B cell (primary cell): ENCODE measurements around the gene ANKRD9. TPM values are rescaled to one million over a fixed set of nuclear protein-coding genes. Genes with fewer than 3 reads are reported as not detected.
A peak's percentile ranks its signal among the peaks of the same experiment; 100 is the strongest.

Experiments used
- ATAC-seq: fragments of 200-7000 bp; cut with Tn5 transposase; one replicate; pipeline ENCODE4 v1.10.0; 2021; ENCODE audit warnings: low read depth, mild to moderate bottlenecking, moderate number of reproducible peaks, moderate library complexity
- CTCF ChIA-PET: fragments of 350-600 bp; sonication (Branson Sonifier 250); formaldehyde crosslinking; loops from one replicate; lab custom pipeline; 2021; ENCODE audit warnings: antibody characterized with exemption, inconsistent platforms; lab: Charles Lee
- POLR2A ChIA-PET: fragments of 350-600 bp; sonication (Branson Sonifier 250); formaldehyde crosslinking; loops from one replicate; lab custom pipeline; 2021; ENCODE audit warnings: antibody characterized with exemption; lab: Charles Lee
- DNase-seq: peaks from one replicate; pipeline ENCODE4 v3.0.0; 2013
- H2AFZ ChIP-seq: 2 replicates; pipeline ENCODE4 v1.6.1; 2012; ENCODE audit warnings: mild to moderate bottlenecking, low read depth, low read length; ENCODE audit not compliant: insufficient read depth, poor library complexity, severe bottlenecking
- H3K27ac ChIP-seq, 2 donors: 1 replicate in 1 of 2; 2 replicates in 1 of 2; pipeline ENCODE4 v1.5.1; 2012 to 2013; ENCODE audit warnings: low read length in 2 of 2, mild to moderate bottlenecking in 2 of 2, moderate library complexity in 1 of 2
- H3K27me3 ChIP-seq, 4 experiments: fragments of 200-600 bp in 1 of 4; sonication (generic) in 1 of 4; replicated peaks in 1 of 4; 1 replicate in 2 of 4; 2 replicates in 2 of 4; pipeline versions ENCODE4 v1.6.1 to v1.7.0; 2013 to 2016; ENCODE audit warnings: low read length in 3 of 4, mild to moderate bottlenecking in 2 of 4, mixed read lengths in 1 of 4, moderate library complexity in 1 of 4; ENCODE audit not compliant: insufficient read depth in 4 of 4, control insufficient read depth in 3 of 4; ENCODE audit errors: control extremely low read depth in 1 of 4
- H3K36me3 ChIP-seq, 2 experiments: replicated peaks in 1 of 2; 1 replicate in 1 of 2; 2 replicates in 1 of 2; pipeline versions ENCODE4 v1.6.1 to v1.7.1; 2013; ENCODE audit warnings: low read length in 1 of 2; ENCODE audit not compliant: insufficient read depth in 2 of 2, control insufficient read depth in 1 of 2; ENCODE audit errors: control extremely low read depth in 1 of 2, extremely low read depth in 1 of 2
- H3K4me1 ChIP-seq, 2 donors: fragments of 200-600 bp in 1 of 2; sonication (generic) in 1 of 2; 1 replicate in 1 of 2; 2 replicates in 1 of 2; pipeline versions ENCODE4 v1.5.1 to v1.6.1; 2013 to 2017; ENCODE audit warnings: low read length in 2 of 2; ENCODE audit not compliant: control insufficient read depth in 2 of 2, insufficient read depth in 2 of 2
- H3K4me2 ChIP-seq: replicated peaks from 2 replicates; pipeline ENCODE3; 2012; ENCODE audit warnings: mild to moderate bottlenecking, low read depth, low read length; ENCODE audit not compliant: poor library complexity, severe bottlenecking
- H3K4me3 ChIP-seq, 5 experiments: fragments of 200-600 bp in 1 of 5; sonication (generic) in 1 of 5; 1 replicate in 3 of 5; 2 replicates in 2 of 5; pipeline versions ENCODE4 v1.5.1 to v1.7.0; 2011 to 2016; ENCODE audit warnings: low read length in 4 of 5, mild to moderate bottlenecking in 4 of 5, low read depth in 2 of 5, control low read depth in 1 of 5, moderate library complexity in 1 of 5; ENCODE audit not compliant: insufficient read depth in 1 of 5; ENCODE audit errors: control extremely low read depth in 1 of 5, extremely low read depth in 1 of 5
- H3K79me2 ChIP-seq: fragments of 200-600 bp; sonication (generic); one replicate; pipeline ENCODE4 v1.6.0; 2016; ENCODE audit warnings: low read length; ENCODE audit not compliant: control insufficient read depth, insufficient read depth
- H3K9ac ChIP-seq: fragments of 200-600 bp; sonication (generic); 2 replicates; pipeline ENCODE4 v1.6.1; 2017; ENCODE audit warnings: mild to moderate bottlenecking, low read length, moderate library complexity
- H3K9me3 ChIP-seq, 3 donors: one replicate each; pipeline versions ENCODE4 v1.6.1 to v1.7.1; 2013; ENCODE audit warnings: low read length in 2 of 3; ENCODE audit not compliant: control insufficient read depth in 2 of 3, insufficient read depth in 1 of 3; ENCODE audit errors: control extremely low read depth in 1 of 3
- H4K20me1 ChIP-seq: 2 replicates; pipeline ENCODE4 v1.6.0; 2012; ENCODE audit warnings: mild to moderate bottlenecking, low read length; ENCODE audit not compliant: insufficient read depth, control insufficient read depth, poor library complexity, severe bottlenecking
- H3K27ac Mint-ChIP-seq: one replicate; pipeline ENCODE4 v1.8.0; 2021; ENCODE audit warnings: mixed read lengths
- H3K27me3 Mint-ChIP-seq: one replicate; pipeline ENCODE4 v1.8.0; 2021; ENCODE audit warnings: mixed read lengths
- H3K4me1 Mint-ChIP-seq: one replicate; pipeline ENCODE4 v1.8.0; 2021; ENCODE audit warnings: mixed read lengths
- H3K4me3 Mint-ChIP-seq: one replicate; pipeline ENCODE4 v1.8.0; 2021; ENCODE audit warnings: mixed read lengths
- H3K9me3 Mint-ChIP-seq: one replicate; pipeline ENCODE4 v1.8.0; 2022; ENCODE audit warnings: mixed read lengths; ENCODE audit not compliant: insufficient read depth
- EZH2 ChIP-seq: IDR thresholded peaks from 2 replicates; pipeline ENCODE4 v1.6.1; 2012; ENCODE audit warnings: borderline replicate concordance, low read depth, mild to moderate bottlenecking, moderate library complexity, low read length; ENCODE audit not compliant: insufficient read depth, poor library complexity, severe bottlenecking
- WGBS: methylation state at CpG from one replicate; pipeline ENCODE4 v1.1.5; 2013; ENCODE audit warnings: missing lambda C conversion rate; ENCODE audit not compliant: insufficient coverage; 5-methylcytosine and 5-hydroxymethylcytosine counted together
- intact Hi-C: fragments of 100-400 bp; cut with micrococcal nuclease; formaldehyde crosslinking; loops from one replicate; pipeline ENCODE4 v1.10.0; 2022
- polyA plus RNA-seq: library from polyadenylated mRNA; depleted of rRNA; stranded (reverse); fragments of >200 nt; gene quantifications from 2 replicates; pipeline ENCODE4 v1.2.3, GENCODE V29; 2012
- total RNA-seq, 2 donors: library from RNA; stranded (reverse); fragments of 120-200 nt in 1 of 2; gene quantifications; 1 replicate in 1 of 2; 2 replicates in 1 of 2; pipeline versions ENCODE4 v1.2.3 to v1.2.4, GENCODE V29; 2013 to 2022
- TF ChIP-seq, protein P1 (sequence below): fragments of 200-600 bp; IDR thresholded peaks from one replicate; pipeline ENCODE4 v1.8.0; 2022; ENCODE audit warnings: antibody characterized with exemption, mild to moderate bottlenecking

The ANKRD9 gene
- total and polyA plus RNA-seq, 2 donors (not counting 1 experiment from before 2014, with no cell fraction given): 1.4 to 1.5 TPM

DNA sequence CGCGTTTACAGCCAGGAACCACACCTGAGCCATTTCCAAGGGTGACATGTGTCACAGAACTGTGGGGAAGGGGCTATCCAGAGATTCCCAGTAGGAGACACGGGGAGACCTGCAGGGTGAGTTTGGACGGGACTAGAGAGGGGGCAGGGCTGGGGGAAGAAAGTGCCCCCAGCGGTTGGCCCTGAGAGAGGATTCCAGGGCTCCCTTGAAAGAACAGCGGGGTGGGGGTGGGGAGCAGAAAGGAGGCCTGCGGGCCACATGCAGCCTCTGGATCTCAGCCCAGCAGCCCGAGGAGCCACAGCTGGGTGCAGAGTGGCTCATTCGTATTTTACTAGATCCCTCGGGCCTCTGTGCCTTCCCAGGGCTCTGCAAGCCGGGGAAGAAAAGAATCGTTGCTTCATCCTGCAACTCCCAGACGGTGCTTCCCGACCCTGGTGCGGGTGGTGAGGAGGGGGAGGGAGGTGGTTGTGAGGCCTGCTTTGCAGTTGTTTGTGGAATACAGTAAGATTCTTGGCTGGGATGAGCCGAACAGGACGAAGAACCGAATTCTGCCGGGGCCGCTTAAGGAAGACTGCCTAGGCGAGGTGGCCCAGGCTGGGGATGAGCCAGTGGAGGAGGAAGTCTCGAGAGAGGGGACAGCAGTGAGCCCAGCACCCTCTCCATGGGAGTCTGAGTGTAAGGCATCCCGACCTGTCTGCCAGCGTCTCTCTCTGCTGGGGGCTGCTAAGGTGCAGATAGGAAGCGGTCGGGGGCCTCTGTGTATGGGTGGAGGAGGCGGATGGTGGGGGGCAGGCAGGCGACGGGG, 36.1 kb upstream of the ANKRD9 start:
- DNase-seq: no peak
- peaks cover 0 to 34% (median 16%) of the 10 kb centered on the region in 4 experiments for H3K27me3 ChIP-seq
- CTCF ChIA-PET: no interaction called here
- Mint-ChIP-seq H3K9me3 (no peaks in the 10 kb centered on the region), H3K27me3 (peaks cover 36% of the 10 kb centered on the region), H3K27ac (no peak overlapping the region), H3K4me1 (peaks cover 10% of the 10 kb centered on the region), H3K4me3 (peak overlapping the region; percentile 68)
- H2AFZ ChIP-seq: peak overlapping the region; percentile 52
- TF ChIP-seq, protein P1, sequence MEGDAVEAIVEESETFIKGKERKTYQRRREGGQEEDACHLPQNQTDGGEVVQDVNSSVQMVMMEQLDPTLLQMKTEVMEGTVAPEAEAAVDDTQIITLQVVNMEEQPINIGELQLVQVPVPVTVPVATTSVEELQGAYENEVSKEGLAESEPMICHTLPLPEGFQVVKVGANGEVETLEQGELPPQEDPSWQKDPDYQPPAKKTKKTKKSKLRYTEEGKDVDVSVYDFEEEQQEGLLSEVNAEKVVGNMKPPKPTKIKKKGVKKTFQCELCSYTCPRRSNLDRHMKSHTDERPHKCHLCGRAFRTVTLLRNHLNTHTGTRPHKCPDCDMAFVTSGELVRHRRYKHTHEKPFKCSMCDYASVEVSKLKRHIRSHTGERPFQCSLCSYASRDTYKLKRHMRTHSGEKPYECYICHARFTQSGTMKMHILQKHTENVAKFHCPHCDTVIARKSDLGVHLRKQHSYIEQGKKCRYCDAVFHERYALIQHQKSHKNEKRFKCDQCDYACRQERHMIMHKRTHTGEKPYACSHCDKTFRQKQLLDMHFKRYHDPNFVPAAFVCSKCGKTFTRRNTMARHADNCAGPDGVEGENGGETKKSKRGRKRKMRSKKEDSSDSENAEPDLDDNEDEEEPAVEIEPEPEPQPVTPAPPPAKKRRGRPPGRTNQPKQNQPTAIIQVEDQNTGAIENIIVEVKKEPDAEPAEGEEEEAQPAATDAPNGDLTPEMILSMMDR: no peak
- TF ChIP-seq EZH2: peak; percentile 1
- no peaks in the 10 kb centered on the region for H4K20me1 ChIP-seq
- peaks cover 0 to 8% (median 0%) of the 10 kb centered on the region in 3 donors for H3K9me3 ChIP-seq
- WGBS: 72% methylated on average over 28 of the region's 29 CpGs
- peak overlapping the region; percentile 78 for H3K4me2 ChIP-seq
- H3K27ac ChIP-seq: no peak overlapping the region
- peak overlapping the region in 1 of 5 experiments; percentile 26 for H3K4me3 ChIP-seq
- intact Hi-C loops: no loop called here
- H3K36me3 ChIP-seq: no peaks in the 10 kb centered on the region
- H3K4me1 ChIP-seq: peaks cover 20 to 22% of the 10 kb centered on the region in 2 donors
- ATAC-seq: no peak
- POLR2A ChIA-PET: no interaction called here
- peak overlapping the region; percentile 44 for H3K9ac ChIP-seq
- no peaks in the 10 kb centered on the region for H3K79me2 ChIP-seq
